Regular cardiac myocyte (primary cell): ENCODE data around the gene CCDC89. TPM values are rescaled to one million over a fixed set of nuclear protein-coding genes. Genes with fewer than 3 reads are reported as not detected.

Experiments
- total RNA-seq: library from RNA; depleted of rRNA; stranded (reverse); fragments of >200 nt; gene quantifications from 2 replicates; pipeline ENCODE4 v1.2.3, GENCODE V29; 2014

The CCDC89 gene
- 3.7 and 6.1 TPM in 2 replicates for total RNA-seq

DNA sequence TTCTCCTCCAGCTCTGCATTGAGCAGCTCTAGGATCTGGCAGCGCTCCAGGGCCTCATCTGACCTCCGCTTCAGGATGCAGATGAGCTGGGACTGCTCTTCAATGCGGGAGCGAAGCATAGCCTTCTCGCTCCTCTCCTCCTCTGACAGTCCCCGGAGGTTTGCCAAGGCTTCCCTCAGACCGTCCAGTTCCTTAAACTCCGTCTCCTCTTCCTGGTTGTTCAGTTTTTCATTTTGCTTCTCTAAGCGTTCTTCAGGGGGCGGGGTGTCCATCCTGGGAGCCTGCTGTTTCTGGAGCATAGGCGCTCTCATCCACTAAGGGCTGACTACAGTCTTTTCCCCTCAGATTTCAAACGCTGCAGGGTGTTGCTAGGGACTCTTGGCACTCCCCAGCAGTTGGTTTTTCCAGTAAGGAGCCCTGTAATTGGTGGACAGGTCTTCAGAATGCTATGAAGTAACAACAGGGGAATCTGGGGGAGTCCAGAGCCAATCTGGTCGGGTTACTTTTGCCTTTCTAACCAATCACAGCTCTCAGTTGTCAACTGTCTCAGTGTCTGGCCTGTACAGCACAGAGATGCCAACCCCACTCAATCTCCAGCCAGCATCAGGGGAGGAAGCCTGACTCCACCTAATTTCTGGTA, at the start of gene CCDC89:
Gene CCDC89 (minus strand): TSS at position 376 of the 640 bp plus-strand sequence. CDS start 65 bp downstream, at position 311.

DNA sequence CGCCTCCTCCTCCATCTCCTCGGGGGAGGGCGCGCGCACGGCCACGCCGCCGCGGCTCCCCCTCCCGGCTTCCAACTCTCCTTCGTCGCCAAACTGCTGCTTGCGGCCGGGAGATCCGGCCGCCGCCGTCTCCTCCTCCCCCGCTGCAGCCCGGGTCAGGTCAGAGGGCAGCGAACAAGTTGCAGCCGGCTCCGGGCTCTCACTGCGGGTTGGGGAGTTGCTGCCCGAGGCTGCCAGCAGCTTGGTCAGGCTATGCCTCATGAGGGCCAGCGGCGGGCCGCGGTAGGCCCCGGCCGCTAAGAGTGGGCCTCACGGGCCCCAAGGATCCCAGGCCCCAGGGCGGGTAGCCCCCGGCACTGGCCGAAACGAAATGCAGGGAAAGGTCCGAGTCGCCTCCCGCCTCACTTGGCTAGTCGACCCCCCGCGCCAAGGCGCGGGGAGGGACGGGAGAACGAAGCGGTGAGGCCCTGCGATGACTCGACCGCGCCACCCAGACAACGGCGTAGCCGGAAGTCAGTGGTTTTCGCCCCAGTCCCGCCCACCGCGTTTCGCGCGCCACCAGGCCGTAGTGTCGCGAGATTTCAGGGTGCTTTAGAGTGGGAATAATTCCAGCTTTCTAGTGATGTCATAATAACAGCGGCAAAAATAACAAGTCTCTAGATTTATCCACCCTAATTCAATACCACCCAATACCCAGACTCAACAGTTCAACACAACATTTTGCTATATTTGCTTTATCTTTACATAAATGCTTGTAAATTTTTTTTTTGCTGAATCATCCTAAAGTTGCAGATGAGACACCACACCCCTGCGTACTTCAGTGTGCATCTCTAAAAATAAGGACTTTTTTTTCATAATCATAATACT, 21.1 kb downstream of the CCDC89 start, which contains the start of gene CREBZF:
Gene CREBZF (minus strand): TSS at position 515 of the 867 bp plus-strand sequence. CDS start 254 bp downstream, at position 261.

DNA sequence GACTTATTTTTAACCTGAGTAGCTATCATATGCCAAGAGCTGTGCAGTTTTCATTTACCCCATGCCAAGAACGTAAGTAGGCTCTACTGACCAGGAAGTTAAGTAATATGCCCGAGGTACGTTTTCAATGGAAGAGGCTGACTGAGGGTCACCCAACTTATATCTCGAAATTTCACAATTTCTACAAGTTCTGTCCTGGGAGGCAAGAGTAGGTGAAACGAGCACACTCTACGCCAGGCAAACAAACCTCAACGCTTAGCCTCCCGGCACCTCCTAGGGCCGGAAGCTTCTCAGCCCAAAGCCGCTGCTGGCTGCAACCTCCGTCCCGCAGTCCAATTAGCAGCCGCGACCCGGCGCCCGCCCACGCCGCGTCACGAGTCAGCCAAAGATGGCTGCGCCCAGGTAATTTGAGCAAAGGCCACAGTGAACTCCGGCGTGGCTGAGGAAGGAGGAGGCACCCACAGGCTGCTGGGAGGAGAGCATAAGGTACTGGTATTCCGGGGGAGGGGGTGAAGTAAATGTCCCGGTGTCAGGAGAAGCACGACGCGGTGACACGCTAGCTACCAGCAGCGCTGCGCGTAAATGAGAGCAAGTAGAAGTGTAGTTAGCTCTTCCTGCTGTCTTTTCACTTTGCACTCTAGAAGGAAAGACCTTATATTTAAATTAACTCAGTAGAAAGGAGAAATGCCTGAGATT, 38.2 kb downstream of the CCDC89 start, which contains the start of gene TMEM126A:
Gene TMEM126A (plus strand): TSS at position 364 of the 696 bp plus-strand sequence. CDS start 2,289 bp downstream, outside the sequence.

Other genes starting within 250 kb of the CCDC89 start
- gene DLG2, start 58.9 kb downstream of the CCDC89 start, total RNA-seq, result 0.58 and 1.4 TPM in 2 replicates
- gene TMEM126B, start 57.6 kb downstream of the CCDC89 start, total RNA-seq, result 62.5 and 65.7 TPM in 2 replicates
- 30.7 and 57.1 TPM in 2 replicates for gene TMEM126A, start 38.2 kb downstream of the CCDC89 start, total RNA-seq
- gene CREBZF, start 21.1 kb downstream of the CCDC89 start, total RNA-seq, result 26.8 and 51.9 TPM in 2 replicates
- gene SYTL2, start 124.9 kb upstream of the CCDC89 start, total RNA-seq, result 24.3 and 64.8 TPM in 2 replicates
- gene CCDC83, start 169.2 kb upstream of the CCDC89 start, total RNA-seq, result under 0.01 TPM in 1 of 2 replicates, not detected in the other